K562 (cell line): Measurements from ENCODE around the gene PXN. TPM values are rescaled to one million over a fixed set of nuclear protein-coding genes. Genes with fewer than 3 reads are reported as not detected.

ENCODE experiments used
- BCL6 ChIP-seq: fragments of 250-450 bp; sonication (Bioruptor Pico); IDR thresholded peaks from 2 replicates; pipeline ENCODE4 v1.4.0; 2020
- CHD1 ChIP-seq: fragments of 200-600 bp; sonication (generic); IDR thresholded peaks from one replicate; pipeline ENCODE4 v1.6.1; 2012; ENCODE audit warnings: mild to moderate bottlenecking, moderate library complexity, low read length, inconsistent platforms
- CLOCK ChIP-seq: fragments of 250-450 bp; sonication (Bioruptor Pico); IDR thresholded peaks from 2 replicates; pipeline ENCODE4 v1.4.0; 2020; ENCODE audit warnings: mild to moderate bottlenecking, moderate library complexity, borderline replicate concordance
- CREBBP ChIP-seq: IDR thresholded peaks from one replicate; pipeline ENCODE4 v1.6.1; 2012; ENCODE audit warnings: low read depth, mild to moderate bottlenecking, control low read depth, inconsistent platforms, low read length
- EP400 ChIP-seq: fragments of 450-650 bp; IDR thresholded peaks from 2 replicates; pipeline ENCODE4 v1.6.1; 2017; ENCODE audit warnings: antibody characterized with exemption, mild to moderate bottlenecking, moderate library complexity
- HDAC8 ChIP-seq: fragments of 450-650 bp; IDR thresholded peaks from 2 replicates; pipeline ENCODE4 v1.6.1; 2016; ENCODE audit warnings: mild to moderate bottlenecking, missing genetic modification characterization, moderate library complexity, missing compliant biosample characterization
- LEF1 ChIP-seq: fragments of 450-650 bp; IDR thresholded peaks from 2 replicates; pipeline ENCODE4 v1.6.1; 2016; ENCODE audit warnings: mild to moderate bottlenecking
- MTA1 ChIP-seq: fragments of 450-650 bp; IDR thresholded peaks from 2 replicates; pipeline ENCODE4 v1.6.1; 2017; ENCODE audit warnings: borderline replicate concordance
- NR2C2 ChIP-seq, 2 experiments: fragments of 200-800 bp in 1 of 2; sonication (Bioruptor generic) in 1 of 2; sonication (generic) in 1 of 2; formaldehyde crosslinking in 1 of 2; IDR thresholded peaks; 2 replicates each; pipeline versions ENCODE4 v1.6.1 to v1.8.0; 2016 to 2022; ENCODE audit warnings: mild to moderate bottlenecking in 1 of 2, missing compliant biosample characterization in 1 of 2, missing genetic modification characterization in 1 of 2, missing genetic modification reagents in 1 of 2
- TAF9B ChIP-seq: fragments of 450-650 bp; IDR thresholded peaks from 2 replicates; pipeline ENCODE4 v1.6.1; 2018; ENCODE audit warnings: mild to moderate bottlenecking; ENCODE audit not compliant: partially characterized antibody
- TSHZ1 ChIP-seq: fragments of 250-450 bp; sonication (Bioruptor Pico); IDR thresholded peaks from 2 replicates; pipeline ENCODE4 v1.4.0; 2020; ENCODE audit warnings: mild to moderate bottlenecking, moderate library complexity
- ZFP30 ChIP-seq: fragments of 250-450 bp; sonication (Bioruptor Pico); IDR thresholded peaks from 2 replicates; pipeline ENCODE4 v1.8.0; 2022; ENCODE audit warnings: moderate library complexity, mild to moderate bottlenecking, inconsistent platforms, borderline replicate concordance
- ZNF197 ChIP-seq: fragments of 200-800 bp; sonication (Bioruptor generic); IDR thresholded peaks from 2 replicates; pipeline ENCODE4 v1.6.1; 2016; ENCODE audit warnings: low read depth, missing genetic modification characterization, missing compliant biosample characterization
- ZNF41 ChIP-seq: fragments of 250-450 bp; sonication (Bioruptor Pico); conservative IDR thresholded peaks from 2 replicates; pipeline ENCODE4 v1.4.0; 2020; ENCODE audit warnings: mild to moderate bottlenecking
- ZNF436 ChIP-seq: fragments of 250-450, 450-650 bp; sonication (Bioruptor Pico); formaldehyde crosslinking; IDR thresholded peaks from 2 replicates; pipeline ENCODE4 v1.7.0; 2020; ENCODE audit warnings: mild to moderate bottlenecking
- ZNF583 ChIP-seq: fragments of 250-450 bp; sonication (Bioruptor Pico); IDR thresholded peaks from 2 replicates; pipeline ENCODE4 v1.4.0; 2020
- ZNF584 ChIP-seq: fragments of 200-800 bp; sonication (Bioruptor generic); IDR thresholded peaks from 2 replicates; pipeline ENCODE4 v1.6.1; 2016; ENCODE audit warnings: low read depth, mild to moderate bottlenecking, missing genetic modification characterization, missing compliant biosample characterization
- polyA plus RNA-seq, 8 experiments: library from polyadenylated mRNA; depleted of rRNA in 4 of 8; stranded (reverse) in 5 of 8; unstranded in 3 of 8; fragments of >200 nt; fragmentation: Nextera tagmentation in 2 of 8; fragmentation: Illumina TruSeq in 1 of 8; extraction: Ambion mirVana in 2 of 8; extraction: Trizol in 1 of 8; gene quantifications; 2 replicates each; pipeline versions ENCODE4 v1.2.1 to v1.2.3, GENCODE V29; 2011 to 2014; ENCODE audit warnings: inconsistent platforms in 1 of 8, missing spikeins in 1 of 8
- total RNA-seq, 7 experiments: library from RNA; depleted of rRNA in 6 of 7; stranded (reverse); fragments of >200 nt in 6 of 7; fragmentation: Illumina TruSeq in 2 of 7; extraction: Trizol in 2 of 7; gene quantifications; 2 replicates each; pipeline versions ENCODE4 v1.2.1 to v1.2.3, GENCODE V29; 2011 to 2021; ENCODE audit warnings: low replicate concordance in 1 of 7
- TF ChIP-seq, protein P1 (sequence below): IDR thresholded peaks from 2 replicates; pipeline ENCODE4 v1.6.1; 2014; ENCODE audit warnings: antibody characterized with exemption
- TF ChIP-seq, protein P2 (sequence below): fragments of 450-650 bp; formaldehyde crosslinking; IDR thresholded peaks from 2 replicates; pipeline ENCODE4 v1.4.0; 2020; ENCODE audit warnings: mild to moderate bottlenecking, mixed read lengths

Gene PXN
- total and polyA plus RNA-seq, 9 of the 15 experiments (the other 6 are each of a cell fraction or from before 2014, with no cell fraction given): 4.0 to 74.1 (median 18.6) TPM

GRCh38 chr12:120242275-120242799 lies 23.2 kb downstream of the PXN start (continued):
- peak; percentile 82 for TF ChIP-seq ZNF584 (CRISPR knock-in tag)
- TF ChIP-seq ZNF41: no peak
- TF ChIP-seq HDAC8 (tag): no peak
- TF ChIP-seq ZNF436 (CRISPR knock-in tag): no peak
- no peak for TF ChIP-seq CHD1
- no peak for TF ChIP-seq TSHZ1 (CRISPR knock-in tag)
- TF ChIP-seq CREBBP: no peak
- 0 out of 2 replicates have a peak, but pooled peaks have one; percentile 70 for TF ChIP-seq MTA1
- TF ChIP-seq ZNF197: peak; percentile 86; the same call in 1 of the 2 replicates
- TF ChIP-seq EP400: peak; percentile 76
- peak; percentile 84 for TF ChIP-seq LEF1
- TF ChIP-seq, protein P1, sequence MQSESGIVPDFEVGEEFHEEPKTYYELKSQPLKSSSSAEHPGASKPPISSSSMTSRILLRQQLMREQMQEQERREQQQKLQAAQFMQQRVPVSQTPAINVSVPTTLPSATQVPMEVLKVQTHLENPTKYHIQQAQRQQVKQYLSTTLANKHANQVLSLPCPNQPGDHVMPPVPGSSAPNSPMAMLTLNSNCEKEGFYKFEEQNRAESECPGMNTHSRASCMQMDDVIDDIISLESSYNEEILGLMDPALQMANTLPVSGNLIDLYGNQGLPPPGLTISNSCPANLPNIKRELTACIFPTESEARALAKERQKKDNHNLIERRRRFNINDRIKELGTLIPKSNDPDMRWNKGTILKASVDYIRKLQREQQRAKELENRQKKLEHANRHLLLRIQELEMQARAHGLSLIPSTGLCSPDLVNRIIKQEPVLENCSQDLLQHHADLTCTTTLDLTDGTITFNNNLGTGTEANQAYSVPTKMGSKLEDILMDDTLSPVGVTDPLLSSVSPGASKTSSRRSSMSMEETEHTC: peak; percentile 92
- TF ChIP-seq CLOCK (CRISPR knock-in tag): no peak
- no peak; the same call in 1 of the 2 replicates for TF ChIP-seq ZNF583
- TF ChIP-seq TAF9B: no peak
- TF ChIP-seq ZFP30 (CRISPR knock-in tag): no peak
- TF ChIP-seq BCL6 (CRISPR knock-in tag): no peak
- TF ChIP-seq NR2C2 (CRISPR knock-in tag; IDR thresholded peaks at IDR 0.05): peak; percentile 66; the same call in 1 of the 2 replicates
- TF ChIP-seq NR2C2 (tag; IDR thresholded peaks at IDR 0.05): peak; percentile 85
- TF ChIP-seq, protein P2, sequence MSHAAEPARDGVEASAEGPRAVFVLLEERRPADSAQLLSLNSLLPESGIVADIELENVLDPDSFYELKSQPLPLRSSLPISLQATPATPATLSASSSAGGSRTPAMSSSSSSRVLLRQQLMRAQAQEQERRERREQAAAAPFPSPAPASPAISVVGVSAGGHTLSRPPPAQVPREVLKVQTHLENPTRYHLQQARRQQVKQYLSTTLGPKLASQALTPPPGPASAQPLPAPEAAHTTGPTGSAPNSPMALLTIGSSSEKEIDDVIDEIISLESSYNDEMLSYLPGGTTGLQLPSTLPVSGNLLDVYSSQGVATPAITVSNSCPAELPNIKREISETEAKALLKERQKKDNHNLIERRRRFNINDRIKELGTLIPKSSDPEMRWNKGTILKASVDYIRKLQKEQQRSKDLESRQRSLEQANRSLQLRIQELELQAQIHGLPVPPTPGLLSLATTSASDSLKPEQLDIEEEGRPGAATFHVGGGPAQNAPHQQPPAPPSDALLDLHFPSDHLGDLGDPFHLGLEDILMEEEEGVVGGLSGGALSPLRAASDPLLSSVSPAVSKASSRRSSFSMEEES: no peak
